Stimulated activated effector memory CD8-positive, alpha-beta T cell treated with anti-CD3 and anti-CD28 coated beads, Interleukin-12 subunit alpha, Interleukin-12 subunit beta, amount 100 ng/mL, for 72 hours (primary cell): ENCODE results near the gene SLC6A9.

Experiments
- ATAC-seq: fragments of 150-1000 bp; cut with Tn5 transposase; 2 replicates; pipeline ENCODE4 v1.10.0; 2021
- DNase-seq, 2 donors: peaks; one replicate each; pipeline ENCODE4 v3.0.0; 2021 to 2022; ENCODE audit warnings: low spot score in 2 of 2
- H3K27ac Mint-ChIP-seq: one replicate; pipeline ENCODE4 v1.8.0; 2022; ENCODE audit warnings: mild to moderate bottlenecking, mixed read lengths
- H3K36me3 Mint-ChIP-seq: one replicate; pipeline ENCODE4 v1.8.0; 2022; ENCODE audit warnings: mild to moderate bottlenecking, mixed read lengths
- H3K4me1 Mint-ChIP-seq: one replicate; pipeline ENCODE4 v1.8.0; 2022; ENCODE audit warnings: mixed read lengths
- H3K4me3 Mint-ChIP-seq: one replicate; pipeline ENCODE4 v1.8.0; 2022; ENCODE audit warnings: mild to moderate bottlenecking, mixed read lengths
- H3K9me3 Mint-ChIP-seq: one replicate; pipeline ENCODE4 v1.8.0; 2022; ENCODE audit warnings: mixed read lengths

Gene SLC6A9

GRCh38 chr1:43949678-43950077 is 81.6 kb downstream of the SLC6A9 start:
- DNase-seq (no peak), ATAC-seq (no peak)
- Mint-ChIP-seq H3K4me3 (no peak overlapping the region), H3K4me1 (peaks cover 53% of the 10 kb centered on the region), H3K36me3 (peaks cover 11% of the 10 kb centered on the region), H3K27ac (no peak overlapping the region), H3K9me3 (no peaks in the 10 kb centered on the region)

DNA sequence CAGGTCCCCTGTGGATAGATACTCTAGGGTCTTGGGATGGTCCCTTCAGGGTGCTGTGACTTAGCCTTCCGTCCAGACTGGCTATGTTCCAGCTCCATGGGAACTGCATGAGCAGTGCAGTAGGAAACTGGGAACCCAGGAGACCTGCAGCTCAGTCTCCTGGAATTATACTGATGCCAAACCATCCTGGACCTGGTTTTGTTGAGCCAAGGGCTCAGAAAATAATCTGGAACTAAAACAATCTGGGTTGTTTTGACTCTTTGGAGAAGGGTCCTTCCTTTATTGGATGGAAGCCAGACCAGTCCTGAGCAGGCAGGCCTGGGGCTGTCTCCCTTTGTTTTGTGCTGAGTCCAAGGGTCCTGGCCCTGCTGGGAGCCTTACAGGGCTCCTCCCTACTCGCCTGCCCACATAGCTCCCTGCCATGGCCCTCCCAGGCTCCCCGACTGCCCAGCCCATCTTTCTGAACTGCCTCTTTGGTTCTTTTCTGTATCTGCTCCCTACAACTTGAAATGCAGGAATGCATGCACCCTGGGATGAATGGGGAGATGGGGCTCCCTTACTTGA is 83.3 kb downstream of the SLC6A9 start:
- H3K4me3 Mint-ChIP-seq: peak overlapping the region; percentile 93
- peaks cover 20% of the 10 kb centered on the region for H3K36me3 Mint-ChIP-seq
- DNase-seq (no peak), ATAC-seq (no peak)
- H3K4me1 Mint-ChIP-seq: peaks cover 60% of the 10 kb centered on the region
- peak overlapping the region; percentile 99 for H3K27ac Mint-ChIP-seq
- H3K9me3 Mint-ChIP-seq: no peaks in the 10 kb centered on the region

DNA sequence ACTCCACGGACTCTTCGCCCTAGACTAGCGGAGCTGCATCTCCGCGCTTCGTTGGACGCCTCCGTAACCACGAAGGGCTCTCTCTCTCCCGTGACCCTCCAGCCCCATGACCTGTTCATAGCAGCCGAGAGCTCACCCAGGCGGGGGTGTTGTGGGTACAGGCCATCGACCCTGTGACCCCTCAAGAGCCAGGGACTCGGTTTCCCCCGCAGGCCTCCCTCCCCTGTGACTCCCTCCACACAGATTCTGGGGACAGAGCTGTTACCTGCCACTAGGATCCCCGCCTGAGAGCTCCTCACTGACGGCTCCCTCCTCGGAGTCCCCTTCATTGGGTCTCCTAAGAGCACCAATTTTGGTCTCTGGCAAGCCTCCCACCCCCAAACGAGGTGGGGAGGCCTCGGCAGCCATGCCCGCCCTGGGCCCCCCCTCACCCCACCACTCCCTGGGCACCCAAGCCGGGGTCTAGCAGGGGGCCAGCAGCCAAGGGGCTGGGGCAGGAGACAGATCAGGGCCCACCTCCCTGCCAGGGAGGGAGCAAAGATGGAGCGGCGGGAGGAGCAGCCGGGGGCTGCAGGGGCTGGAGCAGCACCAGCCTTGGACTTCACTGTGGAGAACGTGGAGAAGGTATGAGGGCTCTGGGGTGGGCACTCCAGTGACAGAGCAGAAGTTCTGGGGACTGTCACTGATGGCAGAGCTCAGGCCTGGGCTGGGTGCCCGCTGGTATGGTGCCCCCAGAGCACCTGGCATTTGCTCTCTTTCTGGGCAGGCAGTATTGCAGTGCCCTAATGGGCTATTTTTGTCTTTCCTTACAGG is 84.0 kb downstream of the SLC6A9 start:
- Mint-ChIP-seq H3K4me3 (peak overlapping the region; percentile 93), H3K4me1 (peaks cover 66% of the 10 kb centered on the region), H3K9me3 (no peaks in the 10 kb centered on the region), H3K27ac (peak overlapping the region; percentile 99), H3K36me3 (peaks cover 20% of the 10 kb centered on the region)
- DNase-seq: no peak
- ATAC-seq: no peak
